Measurements from ENCODE around the gene EFCAB8.

DNA sequence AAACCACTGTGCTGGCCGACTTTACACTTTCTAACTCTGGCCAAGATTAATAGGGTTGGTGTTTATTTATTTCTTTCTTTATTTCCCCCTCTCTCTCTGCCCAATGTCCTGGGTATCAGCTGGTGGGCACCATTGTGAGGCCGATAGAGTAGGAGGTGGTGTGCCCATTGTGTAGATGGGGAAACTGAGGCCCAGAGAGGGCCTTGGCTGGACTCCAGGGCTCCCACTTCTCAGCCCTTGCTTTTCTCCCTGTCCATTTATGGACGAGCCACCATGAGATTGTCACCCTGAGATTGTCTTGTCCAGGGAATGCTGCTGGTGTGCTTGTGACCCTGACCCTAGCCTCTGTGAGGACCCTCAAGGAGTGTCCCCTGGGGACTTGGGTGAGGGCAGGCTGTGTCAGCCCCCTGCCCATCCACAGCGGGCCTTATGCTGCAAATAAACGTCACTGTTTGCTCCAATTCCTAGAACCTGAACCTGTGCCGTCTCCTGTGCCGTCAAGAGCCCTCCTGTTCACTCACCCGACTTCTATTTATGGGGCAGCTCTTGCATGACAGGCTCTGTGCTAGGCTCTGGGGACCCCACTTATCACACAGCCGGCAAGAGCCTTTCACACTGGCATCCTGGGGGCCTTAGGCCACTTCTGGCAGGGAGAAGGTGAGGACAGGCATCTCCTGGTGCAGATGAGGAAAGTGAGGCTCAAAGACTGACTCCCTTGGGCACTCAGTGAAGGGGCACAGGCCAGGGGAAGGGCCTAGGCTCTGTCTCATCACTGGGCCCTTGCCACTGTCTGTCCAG lies 120.7 kb downstream of the EFCAB8 start:
- TF ChIP-seq, protein P1, sequence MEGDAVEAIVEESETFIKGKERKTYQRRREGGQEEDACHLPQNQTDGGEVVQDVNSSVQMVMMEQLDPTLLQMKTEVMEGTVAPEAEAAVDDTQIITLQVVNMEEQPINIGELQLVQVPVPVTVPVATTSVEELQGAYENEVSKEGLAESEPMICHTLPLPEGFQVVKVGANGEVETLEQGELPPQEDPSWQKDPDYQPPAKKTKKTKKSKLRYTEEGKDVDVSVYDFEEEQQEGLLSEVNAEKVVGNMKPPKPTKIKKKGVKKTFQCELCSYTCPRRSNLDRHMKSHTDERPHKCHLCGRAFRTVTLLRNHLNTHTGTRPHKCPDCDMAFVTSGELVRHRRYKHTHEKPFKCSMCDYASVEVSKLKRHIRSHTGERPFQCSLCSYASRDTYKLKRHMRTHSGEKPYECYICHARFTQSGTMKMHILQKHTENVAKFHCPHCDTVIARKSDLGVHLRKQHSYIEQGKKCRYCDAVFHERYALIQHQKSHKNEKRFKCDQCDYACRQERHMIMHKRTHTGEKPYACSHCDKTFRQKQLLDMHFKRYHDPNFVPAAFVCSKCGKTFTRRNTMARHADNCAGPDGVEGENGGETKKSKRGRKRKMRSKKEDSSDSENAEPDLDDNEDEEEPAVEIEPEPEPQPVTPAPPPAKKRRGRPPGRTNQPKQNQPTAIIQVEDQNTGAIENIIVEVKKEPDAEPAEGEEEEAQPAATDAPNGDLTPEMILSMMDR (IDR thresholded peaks at IDR 0.05) = no peak
- TF ChIP-seq POLR2A (IDR thresholded peaks at IDR 0.05) = no peak
- TF ChIP-seq EP300 (IDR thresholded peaks at IDR 0.05) = no peak
- no peak for TF ChIP-seq POLR2AphosphoS5 (IDR thresholded peaks at IDR 0.05)

All from stomach (tissue), 4 donors.